ENCODE results near the gene MRPS25. TPM values are rescaled to one million over a fixed set of nuclear protein-coding genes. Genes with fewer than 3 reads are reported as not detected.

MRPS25 gene
- total RNA-seq, 1 donor from 2014 or later = 141 TPM

GRCh38 chr3:15041950-15042349 lies 23.2 kb downstream of the MRPS25 start:
- Mint-ChIP-seq H3K27ac (ENCODE audit: unreplicated experiment) (no peak overlapping the region), H3K4me3 (ENCODE audit: unreplicated experiment) (no peak overlapping the region), H3K27me3 (ENCODE audit: unreplicated experiment) (peaks cover 6% of the 10 kb centered on the region), H3K36me3 (ENCODE audit: unreplicated experiment) (no peaks in the 10 kb centered on the region), H3K4me1 (ENCODE audit: low read depth, unreplicated experiment) (peaks cover 2% of the 10 kb centered on the region), H3K9me3 (ENCODE audit: unreplicated experiment) (peaks cover 3% of the 10 kb centered on the region)
- TF ChIP-seq, protein P1, sequence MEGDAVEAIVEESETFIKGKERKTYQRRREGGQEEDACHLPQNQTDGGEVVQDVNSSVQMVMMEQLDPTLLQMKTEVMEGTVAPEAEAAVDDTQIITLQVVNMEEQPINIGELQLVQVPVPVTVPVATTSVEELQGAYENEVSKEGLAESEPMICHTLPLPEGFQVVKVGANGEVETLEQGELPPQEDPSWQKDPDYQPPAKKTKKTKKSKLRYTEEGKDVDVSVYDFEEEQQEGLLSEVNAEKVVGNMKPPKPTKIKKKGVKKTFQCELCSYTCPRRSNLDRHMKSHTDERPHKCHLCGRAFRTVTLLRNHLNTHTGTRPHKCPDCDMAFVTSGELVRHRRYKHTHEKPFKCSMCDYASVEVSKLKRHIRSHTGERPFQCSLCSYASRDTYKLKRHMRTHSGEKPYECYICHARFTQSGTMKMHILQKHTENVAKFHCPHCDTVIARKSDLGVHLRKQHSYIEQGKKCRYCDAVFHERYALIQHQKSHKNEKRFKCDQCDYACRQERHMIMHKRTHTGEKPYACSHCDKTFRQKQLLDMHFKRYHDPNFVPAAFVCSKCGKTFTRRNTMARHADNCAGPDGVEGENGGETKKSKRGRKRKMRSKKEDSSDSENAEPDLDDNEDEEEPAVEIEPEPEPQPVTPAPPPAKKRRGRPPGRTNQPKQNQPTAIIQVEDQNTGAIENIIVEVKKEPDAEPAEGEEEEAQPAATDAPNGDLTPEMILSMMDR (IDR thresholded peaks at IDR 0.05; ENCODE audit: partially characterized antibody, unreplicated experiment) = no peak
- DNase-seq = no peak

GRCh38 chr3:15040844-15041243 lies 24.3 kb downstream of the MRPS25 start:
- H3K27ac Mint-ChIP-seq (ENCODE audit: unreplicated experiment) = no peak overlapping the region

GRCh38 chr3:15038306-15038705 lies 26.8 kb downstream of the MRPS25 start:
- H3K4me3 Mint-ChIP-seq (ENCODE audit: unreplicated experiment) = no peak overlapping the region
- peaks cover 1% of the 10 kb centered on the region for H3K27me3 Mint-ChIP-seq (ENCODE audit: unreplicated experiment)
- no peak overlapping the region for H3K27ac Mint-ChIP-seq (ENCODE audit: unreplicated experiment)
- no peaks in the 10 kb centered on the region for H3K36me3 Mint-ChIP-seq (ENCODE audit: unreplicated experiment)
- TF ChIP-seq, protein P1 (IDR thresholded peaks at IDR 0.05; ENCODE audit: partially characterized antibody, unreplicated experiment) = no peak
- H3K9me3 Mint-ChIP-seq (ENCODE audit: unreplicated experiment) = no peaks in the 10 kb centered on the region
- H3K4me1 Mint-ChIP-seq (ENCODE audit: low read depth, unreplicated experiment) = peaks cover 2% of the 10 kb centered on the region
- no peak for DNase-seq

More at GRCh38 chr3:15040844-15041243, 24.3 kb downstream of the MRPS25 start:
- peaks cover 2% of the 10 kb centered on the region for H3K4me1 Mint-ChIP-seq (ENCODE audit: low read depth, unreplicated experiment)
- H3K27me3 Mint-ChIP-seq (ENCODE audit: unreplicated experiment) = peaks cover 1% of the 10 kb centered on the region
- H3K9me3 Mint-ChIP-seq (ENCODE audit: unreplicated experiment) = peaks cover 1% of the 10 kb centered on the region
- H3K4me3 Mint-ChIP-seq (ENCODE audit: unreplicated experiment) = no peak overlapping the region
- TF ChIP-seq, protein P1 (IDR thresholded peaks at IDR 0.05; ENCODE audit: partially characterized antibody, unreplicated experiment) = no peak
- no peaks in the 10 kb centered on the region for H3K36me3 Mint-ChIP-seq (ENCODE audit: unreplicated experiment)
- no peak for DNase-seq

DNA sequence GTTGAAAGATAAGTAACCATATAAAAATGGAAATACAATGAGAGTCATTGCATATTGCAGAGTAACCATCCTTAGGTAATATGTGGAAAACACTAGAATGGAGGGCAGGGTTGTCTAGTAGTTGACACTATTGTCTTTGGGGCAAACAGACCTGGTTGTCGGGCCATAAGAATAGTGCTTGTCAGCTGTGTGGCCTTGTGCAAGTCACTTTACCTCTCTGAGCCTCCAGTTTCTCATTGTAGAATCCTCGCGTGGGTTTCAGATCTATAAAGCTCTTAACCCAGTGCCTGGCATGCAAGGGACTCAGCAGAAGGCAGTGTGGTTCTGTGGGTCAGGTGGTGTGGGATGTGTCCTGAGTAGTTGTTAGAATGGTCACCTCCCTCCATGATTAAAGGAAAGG lies 32.0 kb downstream of the MRPS25 start:
- H3K9me3 Mint-ChIP-seq (ENCODE audit: unreplicated experiment) = peaks cover 1% of the 10 kb centered on the region
- H3K4me3 Mint-ChIP-seq (ENCODE audit: unreplicated experiment) = no peak overlapping the region
- H3K27me3 Mint-ChIP-seq (ENCODE audit: unreplicated experiment) = no peaks in the 10 kb centered on the region
- H3K36me3 Mint-ChIP-seq (ENCODE audit: unreplicated experiment) = no peaks in the 10 kb centered on the region
- H3K4me1 Mint-ChIP-seq (ENCODE audit: low read depth, unreplicated experiment) = no peaks in the 10 kb centered on the region
- no peak for DNase-seq
- no peak overlapping the region for H3K27ac Mint-ChIP-seq (ENCODE audit: unreplicated experiment)
- TF ChIP-seq, protein P1 (IDR thresholded peaks at IDR 0.05; ENCODE audit: partially characterized antibody, unreplicated experiment) = no peak

- no peaks in the 10 kb centered on the region for H3K36me3 Mint-ChIP-seq (ENCODE audit: unreplicated experiment)
- no peak overlapping the region for H3K4me3 Mint-ChIP-seq (ENCODE audit: unreplicated experiment)
- no peaks in the 10 kb centered on the region for H3K4me1 Mint-ChIP-seq (ENCODE audit: low read depth, unreplicated experiment)
- H3K27ac Mint-ChIP-seq (ENCODE audit: unreplicated experiment) = no peak overlapping the region
- no peaks in the 10 kb centered on the region for H3K27me3 Mint-ChIP-seq (ENCODE audit: unreplicated experiment)
- peaks cover 1% of the 10 kb centered on the region for H3K9me3 Mint-ChIP-seq (ENCODE audit: unreplicated experiment)
- no peak for DNase-seq
- TF ChIP-seq, protein P1 (IDR thresholded peaks at IDR 0.05; ENCODE audit: partially characterized antibody, unreplicated experiment) = no peak
These were observed 32.5 kb downstream of the MRPS25 start for GRCh38 chr3:15032650-15033049.

Data from glutamatergic neuron (in vitro differentiated cells).